ENCODE measurements around the gene LSR. TPM values are rescaled to one million over a fixed set of nuclear protein-coding genes. Genes with fewer than 3 reads are reported as not detected.

LSR gene
- total RNA-seq, 1 experiment from 2014 or later: 211 TPM

DNA sequence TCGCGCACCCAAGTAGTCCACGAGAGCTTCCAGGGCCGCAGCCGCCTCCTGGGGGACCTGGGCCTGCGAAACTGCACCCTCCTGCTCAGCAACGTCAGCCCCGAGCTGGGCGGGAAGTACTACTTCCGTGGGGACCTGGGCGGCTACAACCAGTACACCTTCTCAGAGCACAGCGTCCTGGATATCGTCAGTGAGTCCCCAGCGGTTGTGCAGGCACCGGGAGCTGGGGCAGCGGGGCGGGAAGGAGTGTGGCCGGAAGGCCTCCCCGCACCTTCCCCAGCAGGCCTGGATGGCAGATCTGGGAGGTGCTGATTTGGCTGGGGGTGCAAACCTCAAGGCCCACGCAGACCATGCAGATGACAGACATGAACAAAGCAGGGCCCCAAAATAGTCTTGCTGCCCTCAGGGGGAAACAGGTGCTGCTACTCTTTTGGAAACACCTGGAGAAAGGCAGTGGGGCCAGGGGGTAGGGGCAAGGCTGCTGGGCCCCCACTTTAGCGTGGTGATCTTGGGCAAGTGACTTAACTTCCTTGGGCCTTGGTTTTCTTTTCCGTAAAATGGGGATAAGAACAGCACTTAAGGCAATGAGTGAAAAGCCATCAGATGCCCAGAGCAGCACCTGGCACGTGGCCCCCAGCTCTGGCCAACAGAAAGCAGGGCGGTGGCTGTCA, 47.1 kb downstream of the LSR start:
- Histone ChIP-seq H3K4me2 (ENCODE audit: low read length) (no peak overlapping the region), H4K20me1 (ENCODE audit: insufficient read depth) (no peaks in the 10 kb centered on the region), H2AFZ (ENCODE audit: low read depth, low read length, poor library complexity, severe bottlenecking) (no peak overlapping the region), H3K36me3 (ENCODE audit: control insufficient read depth in 1 of 2, insufficient read depth in 2 of 2, low read length in 2 of 2) (no peaks in the 10 kb centered on the region), H3K27me3 (ENCODE audit: insufficient read depth, low read length) (no peaks in the 10 kb centered on the region), H3K9me3 (ENCODE audit: control insufficient read depth in 1 of 2, insufficient read depth in 1 of 2, low read depth in 1 of 2, low read length in 2 of 2) (peaks cover 0 to 6% of the 10 kb centered on the region in 2 experiments; a peak in 1 of 4 replicates), H3K79me2 (ENCODE audit: insufficient read depth, low read length) (no peaks in the 10 kb centered on the region), H3K9ac (ENCODE audit: low read length) (no peak overlapping the region), H3K27ac (ENCODE audit: low read depth, low read length) (no peak overlapping the region), H3K4me1 (ENCODE audit: control insufficient read depth in 1 of 2, insufficient read depth in 2 of 2, low read length in 2 of 2) (peaks cover 0 to 1% of the 10 kb centered on the region in 2 experiments; a peak in 1 of 4 replicates), H3K9me2 (ENCODE audit: insufficient read depth) (no peaks in the 10 kb centered on the region), H3K4me3 (replicated peaks in 1 of 2; ENCODE audit: low read depth in 1 of 2, low read length in 2 of 2) (no peak overlapping the region)
- TF ChIP-seq, protein P1, sequence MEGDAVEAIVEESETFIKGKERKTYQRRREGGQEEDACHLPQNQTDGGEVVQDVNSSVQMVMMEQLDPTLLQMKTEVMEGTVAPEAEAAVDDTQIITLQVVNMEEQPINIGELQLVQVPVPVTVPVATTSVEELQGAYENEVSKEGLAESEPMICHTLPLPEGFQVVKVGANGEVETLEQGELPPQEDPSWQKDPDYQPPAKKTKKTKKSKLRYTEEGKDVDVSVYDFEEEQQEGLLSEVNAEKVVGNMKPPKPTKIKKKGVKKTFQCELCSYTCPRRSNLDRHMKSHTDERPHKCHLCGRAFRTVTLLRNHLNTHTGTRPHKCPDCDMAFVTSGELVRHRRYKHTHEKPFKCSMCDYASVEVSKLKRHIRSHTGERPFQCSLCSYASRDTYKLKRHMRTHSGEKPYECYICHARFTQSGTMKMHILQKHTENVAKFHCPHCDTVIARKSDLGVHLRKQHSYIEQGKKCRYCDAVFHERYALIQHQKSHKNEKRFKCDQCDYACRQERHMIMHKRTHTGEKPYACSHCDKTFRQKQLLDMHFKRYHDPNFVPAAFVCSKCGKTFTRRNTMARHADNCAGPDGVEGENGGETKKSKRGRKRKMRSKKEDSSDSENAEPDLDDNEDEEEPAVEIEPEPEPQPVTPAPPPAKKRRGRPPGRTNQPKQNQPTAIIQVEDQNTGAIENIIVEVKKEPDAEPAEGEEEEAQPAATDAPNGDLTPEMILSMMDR (IDR thresholded peaks at IDR 0.05 in 2 of 3, conservative IDR thresholded peaks at IDR 0.05 in 1 of 3; ENCODE audit: borderline replicate concordance in 1 of 3, insufficient read depth in 1 of 3, low read depth in 2 of 3, low read length in 2 of 3): no peak
- no peak for TF ChIP-seq ZNF274 (IDR thresholded peaks at IDR 0.05; ENCODE audit: low read depth, low read length)
- no peak for TF ChIP-seq YY1 (IDR thresholded peaks at IDR 0.05; ENCODE audit: extremely low read depth, insufficient replicate concordance, low read depth, low read length)
- TF ChIP-seq CEBPB (IDR thresholded peaks at IDR 0.05; ENCODE audit: low read depth): no peak
- TF ChIP-seq POLR2AphosphoS5 (IDR thresholded peaks at IDR 0.05; ENCODE audit: low read depth, low read length): no peak
- TF ChIP-seq FOSL1 (IDR thresholded peaks at IDR 0.05; ENCODE audit: low read depth): no peak
- TF ChIP-seq JUND (IDR thresholded peaks at IDR 0.05): no peak
- TF ChIP-seq SIN3A (IDR thresholded peaks at IDR 0.05; ENCODE audit: low read depth): no peak
- no peak for TF ChIP-seq EZH2phosphoT487 (IDR thresholded peaks at IDR 0.05; ENCODE audit: borderline replicate concordance)
- TF ChIP-seq POLR2A (IDR thresholded peaks at IDR 0.05; ENCODE audit: borderline replicate concordance, extremely low read depth, insufficient read depth, insufficient read length): no peak
- no peak for TF ChIP-seq EGR1 (IDR thresholded peaks at IDR 0.05; ENCODE audit: low read depth)
- no peak for TF ChIP-seq EZH2 (IDR thresholded peaks at IDR 0.05)
- TF ChIP-seq MAX (IDR thresholded peaks at IDR 0.05): no peak
- no peak for TF ChIP-seq ELF1 (IDR thresholded peaks at IDR 0.05; ENCODE audit: borderline replicate concordance, low read depth)
- TF ChIP-seq, protein P2, sequence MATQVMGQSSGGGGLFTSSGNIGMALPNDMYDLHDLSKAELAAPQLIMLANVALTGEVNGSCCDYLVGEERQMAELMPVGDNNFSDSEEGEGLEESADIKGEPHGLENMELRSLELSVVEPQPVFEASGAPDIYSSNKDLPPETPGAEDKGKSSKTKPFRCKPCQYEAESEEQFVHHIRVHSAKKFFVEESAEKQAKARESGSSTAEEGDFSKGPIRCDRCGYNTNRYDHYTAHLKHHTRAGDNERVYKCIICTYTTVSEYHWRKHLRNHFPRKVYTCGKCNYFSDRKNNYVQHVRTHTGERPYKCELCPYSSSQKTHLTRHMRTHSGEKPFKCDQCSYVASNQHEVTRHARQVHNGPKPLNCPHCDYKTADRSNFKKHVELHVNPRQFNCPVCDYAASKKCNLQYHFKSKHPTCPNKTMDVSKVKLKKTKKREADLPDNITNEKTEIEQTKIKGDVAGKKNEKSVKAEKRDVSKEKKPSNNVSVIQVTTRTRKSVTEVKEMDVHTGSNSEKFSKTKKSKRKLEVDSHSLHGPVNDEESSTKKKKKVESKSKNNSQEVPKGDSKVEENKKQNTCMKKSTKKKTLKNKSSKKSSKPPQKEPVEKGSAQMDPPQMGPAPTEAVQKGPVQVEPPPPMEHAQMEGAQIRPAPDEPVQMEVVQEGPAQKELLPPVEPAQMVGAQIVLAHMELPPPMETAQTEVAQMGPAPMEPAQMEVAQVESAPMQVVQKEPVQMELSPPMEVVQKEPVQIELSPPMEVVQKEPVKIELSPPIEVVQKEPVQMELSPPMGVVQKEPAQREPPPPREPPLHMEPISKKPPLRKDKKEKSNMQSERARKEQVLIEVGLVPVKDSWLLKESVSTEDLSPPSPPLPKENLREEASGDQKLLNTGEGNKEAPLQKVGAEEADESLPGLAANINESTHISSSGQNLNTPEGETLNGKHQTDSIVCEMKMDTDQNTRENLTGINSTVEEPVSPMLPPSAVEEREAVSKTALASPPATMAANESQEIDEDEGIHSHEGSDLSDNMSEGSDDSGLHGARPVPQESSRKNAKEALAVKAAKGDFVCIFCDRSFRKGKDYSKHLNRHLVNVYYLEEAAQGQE (IDR thresholded peaks at IDR 0.05; ENCODE audit: low read depth): no peak
- TF ChIP-seq SP1 (IDR thresholded peaks at IDR 0.05; ENCODE audit: low read depth): no peak
- ChIA-PET CTCF (no interaction called here), RAD21 (ENCODE audit: low non-redundant PET in 1 of 2, low total read pairs in 2 of 2, uncharacterized antibody in 2 of 2, unreplicated experiment in 2 of 2) (no interaction called here), POLR2A (no interaction called here)
- intact Hi-C loops (cut with micrococcal nuclease): no loop called here
- ATAC-seq (no peak), DNase-seq (ENCODE audit: low read depth, low spot score) (no peak)
- BruUV-seq (replicated peaks): no TSS peak
